SK-N-SH (cell line): ENCODE data around the gene PCNX2.

Source experiments
- CTCF ChIP-seq: fragments of 200-600 bp; sonication (generic); IDR thresholded peaks from 2 replicates; pipeline ENCODE4 v1.6.1; 2017; ENCODE audit warnings: antibody characterized with exemption, mild to moderate bottlenecking, moderate library complexity
- FOSL2 ChIP-seq: IDR thresholded peaks from 2 replicates; pipeline ENCODE4 v1.4.0; 2012; ENCODE audit warnings: low read depth, mild to moderate bottlenecking, moderate library complexity, borderline replicate concordance
- GABPA ChIP-seq: IDR thresholded peaks from 2 replicates; pipeline ENCODE4 v1.4.0; 2012; ENCODE audit warnings: low read depth, mild to moderate bottlenecking
- GATA2 ChIP-seq: sonication (generic); formaldehyde crosslinking; IDR thresholded peaks from 2 replicates; pipeline ENCODE4 v1.5.0; 2020; ENCODE audit warnings: mild to moderate bottlenecking, missing genetic modification reagents
- PBX3 ChIP-seq: IDR thresholded peaks from 2 replicates; pipeline ENCODE4; 2012
- POLR2AphosphoS5 ChIP-seq: IDR thresholded peaks from 2 replicates; pipeline ENCODE4 v1.6.1; 2012; ENCODE audit warnings: low read depth, low read length
- RAD21 ChIP-seq: IDR thresholded peaks from 2 replicates; pipeline ENCODE4 v1.6.1; 2012; ENCODE audit warnings: mild to moderate bottlenecking, low read length
- RCOR1 ChIP-seq: fragments of 150-350 bp; IDR thresholded peaks from 2 replicates; pipeline ENCODE4 v1.6.1; 2017; ENCODE audit warnings: antibody characterized with exemption, low read length
- REST ChIP-seq: IDR thresholded peaks from 2 replicates; pipeline ENCODE4 v1.6.1; 2012; ENCODE audit warnings: mild to moderate bottlenecking, low read depth, low read length, moderate library complexity
- RFX5 ChIP-seq: IDR thresholded peaks from 2 replicates; pipeline ENCODE4 v1.6.1; 2012; ENCODE audit warnings: mild to moderate bottlenecking, improper control_type of control experiment, low read length
- RXRA ChIP-seq: IDR thresholded peaks from 2 replicates; pipeline ENCODE4 v1.4.0; 2012; ENCODE audit warnings: low read depth, mild to moderate bottlenecking, borderline replicate concordance
- TAF1 ChIP-seq: IDR thresholded peaks from 2 replicates; pipeline ENCODE4 v1.6.1; 2012; ENCODE audit warnings: low read depth, mild to moderate bottlenecking, low read length, moderate library complexity, borderline replicate concordance
- ZBTB33 ChIP-seq: IDR thresholded peaks from 2 replicates; pipeline ENCODE4 v1.4.0; 2012; ENCODE audit warnings: low read depth, borderline replicate concordance

- TF ChIP-seq TAF1 (no peak), CTCF (no peak), REST (no peak), POLR2AphosphoS5 (no peak), PBX3 (no peak), GATA2 (CRISPR knock-in tag) (no peak), FOSL2 (no peak), RFX5 (no peak), RCOR1 (no peak), GABPA (no peak), ZBTB33 (no peak), RXRA (no peak), RAD21 (no peak)
Measured at GRCh38 chr1:233012021-233012420, 283.5 kb downstream of the PCNX2 start.
